T-helper 2 cell treated with Interferon-gamma antibody and Interleukin-4, amounts not matched to agents 5 μg/mL and 100 μg/mL, for 36 hours (primary cell): ENCODE measurements around the gene SHPK.
"Not testable (repeated sequence)": the region's sequence is repeated elsewhere in the genome, so short reads cannot be mapped to it uniquely, and the experiment has no call there.

Source experiments
- DNase-seq: peaks from one replicate; pipeline ENCODE4 v3.0.0; 2021; ENCODE audit warnings: low spot score
- H3K27ac Mint-ChIP-seq: one replicate; pipeline ENCODE4 v1.8.0; 2021; ENCODE audit warnings: mild to moderate bottlenecking, mixed read lengths
- H3K27me3 Mint-ChIP-seq: one replicate; pipeline ENCODE4 v1.8.0; 2021; ENCODE audit warnings: low read depth, mixed read lengths
- H3K36me3 Mint-ChIP-seq: one replicate; pipeline ENCODE4 v1.8.0; 2021; ENCODE audit warnings: low read depth, mixed read lengths
- H3K4me1 Mint-ChIP-seq: one replicate; pipeline ENCODE4 v1.8.0; 2021; ENCODE audit warnings: low read depth, mixed read lengths
- H3K4me3 Mint-ChIP-seq: one replicate; pipeline ENCODE4 v1.8.0; 2022; ENCODE audit warnings: mild to moderate bottlenecking, moderate library complexity, mixed read lengths
- H3K9me3 Mint-ChIP-seq: one replicate; pipeline ENCODE4 v1.8.0; 2021; ENCODE audit warnings: mixed read lengths

SHPK gene

DNA sequence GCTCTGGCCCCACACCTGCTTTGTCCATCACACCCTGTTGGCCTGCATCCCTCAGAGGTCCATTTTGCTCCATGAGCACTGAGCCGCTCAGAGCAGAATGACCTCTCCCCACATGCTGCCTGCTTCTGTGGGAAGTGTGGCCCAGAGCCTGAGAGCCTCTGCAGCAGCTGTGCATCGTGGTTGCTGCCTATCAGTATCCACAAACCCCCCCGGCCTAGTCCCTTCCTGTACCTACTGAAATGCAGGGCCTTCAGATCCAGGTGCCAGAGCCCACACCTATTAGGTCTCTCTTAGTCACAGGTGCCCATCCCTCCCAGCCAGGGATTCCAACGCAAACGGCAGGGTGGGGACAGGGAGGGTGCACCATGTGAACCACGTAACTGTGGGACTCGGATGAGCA lies 61.8 kb downstream of the SHPK start:
- DNase-seq = no peak
- H3K27ac Mint-ChIP-seq = no peak overlapping the region
- H3K27me3 Mint-ChIP-seq = no peaks in the 10 kb centered on the region
- no peaks in the 10 kb centered on the region for H3K4me1 Mint-ChIP-seq
- no peaks in the 10 kb centered on the region for H3K9me3 Mint-ChIP-seq
- H3K4me3 Mint-ChIP-seq = no peak overlapping the region
- H3K36me3 Mint-ChIP-seq = peaks cover 5% of the 10 kb centered on the region

DNA sequence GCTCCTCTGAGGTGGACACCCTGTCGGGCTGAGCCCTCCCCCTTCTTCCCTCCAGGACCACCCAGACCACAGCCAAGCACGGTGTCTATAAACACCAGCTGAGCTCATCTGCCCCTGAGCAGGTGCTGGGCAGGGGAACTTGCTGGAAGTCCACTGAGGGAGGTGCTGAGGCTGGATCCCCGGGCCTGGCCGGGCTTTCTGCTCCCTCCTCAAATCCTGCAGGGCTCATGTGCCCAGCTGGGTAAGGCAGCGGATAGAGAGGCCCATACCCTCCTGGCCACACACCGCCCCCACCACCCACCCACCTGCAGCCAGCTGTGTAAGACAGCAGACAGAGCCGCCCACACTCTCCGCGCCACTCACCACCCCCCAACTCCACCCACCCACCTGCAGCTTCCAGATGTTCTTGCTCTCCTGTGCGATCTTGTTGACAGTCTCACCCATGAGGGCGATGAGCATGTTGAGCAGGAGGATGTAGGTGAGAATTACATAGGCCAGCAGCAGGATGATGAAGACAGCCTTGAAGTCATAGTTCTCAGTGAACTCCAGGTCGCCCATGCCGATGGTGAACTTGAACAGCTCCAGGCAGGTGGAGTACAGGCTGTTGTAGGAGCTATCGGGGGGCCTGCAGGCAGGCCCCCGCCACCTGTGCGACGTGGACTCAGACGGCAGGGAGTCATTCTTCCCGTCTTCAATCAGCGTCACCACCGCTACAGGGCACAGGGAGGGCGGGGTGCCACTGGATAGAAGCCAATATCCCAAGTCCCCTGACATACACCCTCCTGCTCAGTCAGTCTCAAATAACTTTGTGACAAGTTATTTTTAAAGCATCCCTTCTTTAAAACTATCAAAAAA lies 62.6 kb downstream of the SHPK start:
- no peak for DNase-seq
- Mint-ChIP-seq H3K4me1 (no peaks in the 10 kb centered on the region), H3K27ac (no peak overlapping the region), H3K27me3 (no peaks in the 10 kb centered on the region), H3K9me3 (no peaks in the 10 kb centered on the region), H3K36me3 (peaks cover 5% of the 10 kb centered on the region), H3K4me3 (no peak overlapping the region)

DNA sequence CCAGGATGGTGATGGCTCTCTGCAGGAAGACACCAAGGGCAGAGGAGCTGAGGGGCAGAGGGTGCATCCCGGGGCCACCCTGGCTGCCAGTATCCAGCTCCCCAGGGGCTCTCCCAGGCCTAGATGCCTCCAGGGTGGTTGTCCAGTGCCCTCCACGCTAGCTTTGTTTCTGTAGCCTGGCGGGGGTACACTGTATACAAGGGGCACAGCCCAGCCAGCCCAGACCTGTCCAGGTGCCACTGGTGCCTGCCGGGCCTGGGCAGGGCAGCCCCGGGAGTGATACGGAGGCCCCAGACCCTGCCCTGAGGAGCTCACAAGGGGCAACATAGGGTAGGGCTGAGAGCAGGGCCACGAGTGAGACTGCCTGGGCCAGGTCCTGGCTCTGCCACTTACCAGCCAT lies 63.8 kb downstream of the SHPK start:
- Mint-ChIP-seq H3K9me3 (no peaks in the 10 kb centered on the region), H3K4me3 (no peak overlapping the region), H3K36me3 (peaks cover 5% of the 10 kb centered on the region), H3K27ac (no peak overlapping the region), H3K4me1 (no peaks in the 10 kb centered on the region), H3K27me3 (no peaks in the 10 kb centered on the region)
- DNase-seq = no peak

DNA sequence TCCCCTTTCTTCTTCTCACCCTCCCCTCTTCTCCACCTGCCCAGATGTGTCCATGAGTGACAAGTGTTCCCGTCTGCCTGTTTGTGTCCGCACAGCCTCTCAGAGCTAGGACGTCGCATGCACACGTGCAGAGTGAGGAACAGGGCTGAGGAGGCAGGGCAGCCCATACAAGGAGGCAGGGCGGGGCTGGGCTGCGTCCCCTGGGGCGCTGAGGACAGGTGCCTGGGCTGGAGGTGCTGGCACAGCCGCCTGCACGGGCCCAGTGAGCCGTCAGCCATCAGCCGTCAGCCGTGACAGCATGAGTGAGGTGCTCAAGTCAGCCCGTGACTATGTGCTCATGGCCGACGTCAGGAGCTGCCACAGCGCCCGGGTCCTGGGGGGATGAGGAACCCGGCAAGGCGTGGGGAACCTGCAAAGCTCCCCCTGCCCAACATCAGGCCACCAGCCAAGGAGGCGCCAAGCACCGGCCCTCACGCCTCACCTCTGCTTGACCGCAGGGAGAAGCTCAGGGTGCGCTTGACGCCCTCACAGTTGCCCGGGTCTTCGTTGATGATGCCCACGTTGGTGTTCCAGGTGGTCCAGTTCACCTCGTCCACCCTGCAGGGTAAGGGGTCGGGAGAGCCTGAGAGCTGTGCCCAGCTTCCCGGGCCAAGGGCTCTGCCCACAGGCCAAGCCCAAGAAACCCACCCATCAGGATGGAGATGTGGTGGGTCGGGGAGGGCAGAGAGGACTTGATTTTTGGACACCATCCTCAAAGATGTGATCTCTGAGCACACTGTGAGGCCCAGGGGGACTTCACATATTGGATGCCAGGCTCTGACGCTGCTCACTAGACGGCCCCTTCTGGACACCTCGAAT lies 64.8 kb downstream of the SHPK start:
- H3K27ac Mint-ChIP-seq = no peak overlapping the region
- no peak for DNase-seq

DNA sequence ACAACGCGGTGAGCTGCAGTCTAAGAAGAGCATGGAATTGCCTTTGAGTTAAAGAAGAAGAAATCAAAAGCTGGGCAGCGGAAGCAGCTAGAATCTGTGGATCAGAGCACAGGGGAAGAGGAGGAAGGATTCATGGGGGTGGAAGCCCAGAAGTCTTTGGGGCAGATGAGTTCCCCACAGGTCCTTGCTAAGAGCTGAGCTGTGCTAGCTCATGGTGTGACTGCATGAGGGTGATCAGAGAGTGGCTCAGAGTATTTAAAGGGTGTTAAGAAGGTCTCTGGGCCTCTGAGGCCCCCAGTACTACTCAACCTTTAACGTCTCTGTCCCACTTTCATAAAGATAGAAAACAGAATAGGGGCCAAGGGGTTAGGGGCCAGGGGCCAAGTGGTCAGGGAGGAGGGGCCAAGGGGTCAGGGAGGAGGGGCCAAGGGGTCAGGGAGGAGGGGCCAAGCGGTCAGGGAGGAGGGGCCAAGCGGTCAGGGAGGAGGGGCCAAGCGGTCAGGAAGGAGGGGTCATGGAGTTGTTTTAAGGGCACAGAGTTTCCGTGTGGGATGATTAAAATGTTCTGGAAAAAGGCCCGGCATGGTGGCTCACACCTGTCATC lies 66.4 kb downstream of the SHPK start:
- Mint-ChIP-seq H3K27ac (no peak overlapping the region), H3K36me3 (peaks cover 6% of the 10 kb centered on the region), H3K27me3 (no peaks in the 10 kb centered on the region), H3K4me3 (no peak overlapping the region), H3K9me3 (no peaks in the 10 kb centered on the region), H3K4me1 (no peaks in the 10 kb centered on the region)
- no peak for DNase-seq

More for the DNA sequence above, 64.8 kb downstream of the SHPK start:
- Mint-ChIP-seq H3K36me3 (peaks cover 5% of the 10 kb centered on the region), H3K4me1 (no peaks in the 10 kb centered on the region), H3K4me3 (no peak overlapping the region), H3K9me3 (no peaks in the 10 kb centered on the region), H3K27me3 (no peaks in the 10 kb centered on the region)

DNA sequence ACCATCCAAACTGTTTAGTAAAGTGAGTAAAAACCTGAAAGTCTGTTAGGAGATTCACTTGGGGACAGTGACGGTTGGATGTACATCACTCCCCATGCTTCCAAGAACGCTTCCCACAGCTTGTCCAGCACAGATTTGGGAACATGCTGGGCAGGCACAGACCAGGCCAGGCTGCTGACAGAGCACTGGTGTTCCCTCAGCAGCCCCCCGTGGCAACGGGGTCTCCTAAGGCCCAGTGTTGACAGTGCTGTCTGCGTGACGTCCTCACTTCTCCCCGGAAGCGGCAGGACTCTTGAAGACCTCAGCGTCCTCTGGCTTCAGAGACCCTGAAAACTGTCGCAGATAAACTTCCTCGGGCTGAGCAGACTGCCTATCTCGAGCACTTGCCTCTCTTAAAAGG lies 69.5 kb downstream of the SHPK start:
- no peak overlapping the region for H3K27ac Mint-ChIP-seq
- peaks cover 2% of the 10 kb centered on the region for H3K4me1 Mint-ChIP-seq
- no peaks in the 10 kb centered on the region for H3K27me3 Mint-ChIP-seq
- H3K4me3 Mint-ChIP-seq = no peak overlapping the region
- H3K36me3 Mint-ChIP-seq = peaks cover 6% of the 10 kb centered on the region
- DNase-seq = no peak
- no peaks in the 10 kb centered on the region for H3K9me3 Mint-ChIP-seq

DNA sequence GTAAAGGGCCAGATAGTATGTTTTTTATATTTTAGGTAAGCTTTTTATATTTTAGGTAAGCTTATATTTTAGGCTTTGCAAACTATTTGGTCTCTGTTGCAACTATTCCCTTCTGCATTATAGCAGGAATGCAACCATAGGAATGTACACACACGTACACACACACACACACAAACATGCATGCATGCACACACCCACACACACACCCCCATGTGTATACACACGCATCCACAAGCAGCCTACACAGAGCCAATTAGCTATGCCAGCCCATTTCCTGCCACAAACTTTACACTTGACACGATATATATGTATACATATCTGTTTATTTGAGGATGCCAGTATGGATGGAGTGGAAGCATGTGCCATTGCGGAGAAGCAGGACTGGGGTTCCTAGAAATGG lies 70.9 kb downstream of the SHPK start:
- DNase-seq = no peak
- Mint-ChIP-seq H3K27me3 (no peaks in the 10 kb centered on the region), H3K9me3 (no peaks in the 10 kb centered on the region), H3K4me1 (peaks cover 2% of the 10 kb centered on the region), H3K36me3 (peaks cover 5% of the 10 kb centered on the region), H3K27ac (no peak overlapping the region), H3K4me3 (no peak overlapping the region)

DNA sequence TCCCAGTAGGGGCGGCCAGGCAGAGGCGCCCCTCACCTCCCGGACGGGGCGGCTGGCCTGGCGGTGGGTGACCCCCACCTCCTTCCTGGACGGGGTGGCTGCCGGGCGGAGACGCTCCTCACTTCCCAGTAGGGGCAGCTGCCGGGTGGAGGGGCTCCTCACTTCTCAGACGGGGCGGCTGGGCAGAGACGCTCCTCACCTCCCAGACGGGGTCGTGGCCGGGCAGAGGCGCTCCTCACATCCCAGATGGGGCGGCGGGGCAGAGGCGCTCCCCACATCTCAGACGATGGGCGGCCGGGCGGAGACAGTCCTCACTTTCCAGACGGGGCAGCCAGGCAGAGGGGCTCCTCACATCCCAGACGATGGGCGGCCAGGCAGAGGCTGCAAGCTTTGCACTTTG lies 71.8 kb downstream of the SHPK start:
- not testable (repeated sequence) for H3K27ac Mint-ChIP-seq, H3K9me3 Mint-ChIP-seq, H3K4me3 Mint-ChIP-seq, H3K27me3 Mint-ChIP-seq, DNase-seq, H3K36me3 Mint-ChIP-seq, H3K4me1 Mint-ChIP-seq

DNA sequence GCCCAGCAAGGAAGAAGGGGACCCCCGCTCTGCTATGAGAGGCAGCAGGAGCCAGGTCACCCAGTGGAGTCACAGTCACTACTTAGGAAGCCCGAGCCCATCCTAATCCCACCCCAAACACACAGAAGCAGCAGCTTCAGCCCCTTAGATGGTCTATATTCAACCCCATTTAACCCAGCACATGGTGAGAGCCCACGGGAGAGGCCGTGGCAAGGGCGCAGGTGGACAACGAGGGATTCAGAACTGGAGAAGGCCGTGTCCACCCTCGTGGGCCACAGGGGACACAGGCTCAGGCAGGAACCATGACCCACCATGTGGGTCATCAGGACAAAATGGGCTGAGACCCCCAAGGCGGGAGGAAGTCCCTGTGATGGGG lies 76.8 kb downstream of the SHPK start:
- Mint-ChIP-seq H3K4me3 (no peak overlapping the region), H3K36me3 (no peaks in the 10 kb centered on the region), H3K27ac (peak overlapping the region; percentile 17), H3K27me3 (no peaks in the 10 kb centered on the region), H3K4me1 (peaks cover 11% of the 10 kb centered on the region), H3K9me3 (no peaks in the 10 kb centered on the region)
- DNase-seq = no peak

DNA sequence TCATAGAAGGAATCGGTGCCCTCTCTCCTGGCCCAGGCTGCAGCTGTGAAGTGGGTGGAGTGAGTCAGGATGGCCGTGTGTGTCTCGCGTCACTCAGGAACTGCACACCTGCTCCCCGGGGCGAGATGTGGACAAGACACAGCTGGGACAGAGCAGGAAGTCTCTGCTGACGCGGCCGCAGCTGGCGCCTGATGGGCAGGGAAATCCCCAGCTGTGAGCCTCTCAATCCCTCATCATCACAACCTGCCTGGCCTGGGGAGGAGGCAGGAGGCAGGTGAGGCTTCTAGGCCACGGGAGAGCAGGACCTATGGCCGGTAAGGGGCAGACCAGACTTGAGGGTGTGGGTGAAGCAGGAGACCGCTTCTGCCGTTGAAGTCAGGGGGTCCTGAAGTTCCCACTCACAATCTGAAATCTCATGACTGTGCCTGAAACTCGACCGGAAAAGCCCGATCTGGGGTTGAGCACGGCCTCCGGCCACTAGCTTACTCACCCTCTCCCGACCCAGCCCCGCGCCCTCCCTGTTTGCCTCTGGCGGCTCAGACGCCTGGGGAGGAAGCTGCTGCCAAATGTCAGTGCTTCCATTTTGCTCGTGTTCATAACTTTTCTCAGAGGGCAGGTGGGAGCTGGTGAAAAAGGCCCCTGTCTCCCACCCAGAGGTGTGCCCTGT lies 77.3 kb downstream of the SHPK start:
- DNase-seq = peak; percentile 59
- no peaks in the 10 kb centered on the region for H3K27me3 Mint-ChIP-seq
- no peaks in the 10 kb centered on the region for H3K36me3 Mint-ChIP-seq
- peaks cover 11% of the 10 kb centered on the region for H3K4me1 Mint-ChIP-seq
- H3K4me3 Mint-ChIP-seq = no peak overlapping the region
- H3K9me3 Mint-ChIP-seq = no peaks in the 10 kb centered on the region
- H3K27ac Mint-ChIP-seq = peak overlapping the region; percentile 76
